Middle frontal gyrus (tissue), 1 donor: ENCODE results near the gene LSM12.

Experiments used
- DNase-seq: peaks from one replicate; pipeline ENCODE4 v3.0.0-alpha.2; 2015; ENCODE audit warnings: low spot score; ENCODE audit errors: extremely low spot score

LSM12 gene

GRCh38 chr17:43987131-43988021, 79.1 kb downstream of the LSM12 start:
- DNase-seq = no peak

GRCh38 chr17:43986225-43986981, 80.1 kb downstream of the LSM12 start:
- peak; percentile 11 for DNase-seq

GRCh38 chr17:43984521-43984920, 82.0 kb downstream of the LSM12 start:
- DNase-seq = no peak
